HUES64 (cell line): Measurements from ENCODE around the gene MAPK14. TPM values are rescaled to one million over a fixed set of nuclear protein-coding genes. Genes with fewer than 3 reads are reported as not detected.
A peak's percentile ranks its signal among the peaks of the same experiment; 100 is the strongest.
"Not testable (repeated sequence)": the region's sequence is repeated elsewhere in the genome, so short reads cannot be mapped to it uniquely, and the experiment has no call there.

Experiments used
- H3K27ac ChIP-seq: 2 replicates; pipeline ENCODE4 v1.7.0; 2013; ENCODE audit warnings: low read depth, low read length, inconsistent platforms
- H3K27me3 ChIP-seq: 2 replicates; pipeline ENCODE4 v1.6.1; 2013; ENCODE audit warnings: mild to moderate bottlenecking, low read length; ENCODE audit not compliant: insufficient read depth
- H3K36me3 ChIP-seq: 2 replicates; pipeline ENCODE4 v1.6.1; 2013; ENCODE audit warnings: mild to moderate bottlenecking, low read length; ENCODE audit not compliant: insufficient read depth
- H3K4me1 ChIP-seq: 2 replicates; pipeline ENCODE4 v1.6.1; 2013; ENCODE audit warnings: mild to moderate bottlenecking, low read length, moderate library complexity; ENCODE audit not compliant: insufficient read depth
- H3K4me3 ChIP-seq: 2 replicates; pipeline ENCODE4 v1.5.1; 2013; ENCODE audit warnings: mild to moderate bottlenecking, low read length, moderate library complexity
- H3K9ac ChIP-seq: 2 replicates; pipeline ENCODE4 v1.6.1; 2013; ENCODE audit warnings: mild to moderate bottlenecking, low read depth, low read length
- H3K9me3 ChIP-seq: 2 replicates; pipeline ENCODE4 v1.6.1; 2013; ENCODE audit warnings: low read depth, low read length; ENCODE audit not compliant: insufficient read depth
- WGBS: fragments of 150-250, 120-280 bp; methylation state at CpG from one replicate; pipeline ENCODE4 v1.1.7; 2013; ENCODE audit warnings: missing lambda C conversion rate; 5-methylcytosine and 5-hydroxymethylcytosine counted together
- polyA plus RNA-seq, 2 experiments: library from polyadenylated mRNA; stranded (reverse); fragments of 50-300 nt; gene quantifications; one replicate each; pipeline ENCODE4 v1.2.3, GENCODE V29; 2013

MAPK14 gene
- polyA plus RNA-seq (2013, experiment 1 of 2), result 21.9 TPM
- polyA plus RNA-seq (2013, experiment 2 of 2), result 27.1 TPM

DNA sequence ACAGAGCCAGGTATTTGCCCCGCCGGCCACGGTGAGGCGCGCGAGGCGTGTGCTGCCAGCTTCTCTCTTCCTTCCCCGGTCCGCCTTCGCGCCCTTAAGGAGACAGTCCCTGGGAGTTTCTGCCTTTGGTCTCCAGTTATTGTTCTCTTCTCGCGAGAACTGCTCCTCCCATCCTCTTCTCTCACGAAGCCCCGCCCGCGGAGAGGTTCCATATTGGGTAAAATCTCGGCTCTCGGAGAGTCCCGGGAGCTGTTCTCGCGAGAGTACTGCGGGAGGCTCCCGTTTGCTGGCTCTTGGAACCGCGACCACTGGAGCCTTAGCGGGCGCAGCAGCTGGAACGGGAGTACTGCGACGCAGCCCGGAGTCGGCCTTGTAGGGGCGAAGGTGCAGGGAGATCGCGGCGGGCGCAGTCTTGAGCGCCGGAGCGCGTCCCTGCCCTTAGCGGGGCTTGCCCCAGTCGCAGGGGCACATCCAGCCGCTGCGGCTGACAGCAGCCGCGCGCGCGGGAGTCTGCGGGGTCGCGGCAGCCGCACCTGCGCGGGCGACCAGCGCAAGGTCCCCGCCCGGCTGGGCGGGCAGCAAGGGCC, at the start of gene MAPK14:
Gene MAPK14, plus strand, starts transcription at position 308 of the 587 bp plus-strand sequence. CDS start 350 bp downstream, outside the sequence.
- under 1% methylated on average over 62 of the region's 62 CpGs for WGBS
- peak within 1 kb of the TSS; percentile 84 for H3K27ac ChIP-seq

DNA sequence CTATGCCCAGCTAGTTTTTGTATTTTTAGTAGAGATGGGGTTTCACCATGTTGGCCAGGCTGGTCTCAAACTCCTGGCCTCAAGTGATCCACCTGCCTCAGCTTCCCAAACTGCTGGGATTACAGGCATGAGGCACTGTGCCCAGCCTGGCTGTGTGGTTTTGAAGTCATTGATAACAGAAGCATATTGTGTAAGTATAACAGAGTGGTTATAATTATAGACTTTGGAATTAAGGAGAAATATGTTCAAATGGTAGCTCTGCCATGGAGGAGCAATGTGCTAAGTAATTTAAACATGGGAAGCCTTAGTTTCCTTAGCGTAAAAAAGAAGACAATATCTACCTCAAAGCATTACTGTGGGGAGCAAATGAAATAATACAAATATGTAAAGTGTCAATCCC, 47.5 kb upstream of the MAPK14 start:
- not testable (repeated sequence) for H3K4me1 ChIP-seq, H3K27me3 ChIP-seq, H3K9ac ChIP-seq, H3K36me3 ChIP-seq, H3K4me3 ChIP-seq, H3K27ac ChIP-seq, H3K9me3 ChIP-seq
- WGBS, result no CpG with 5 or more reads among the region's 1 CpG

More for the DNA sequence above, at the start of gene MAPK14:
- Histone ChIP-seq H3K36me3 (no peaks in the 10 kb centered on the region), H3K27me3 (peaks cover 8% of the 10 kb centered on the region; the same call in 1 of the 2 replicates), H3K9ac (peak within 1 kb of the TSS; percentile 95), H3K4me3 (peak within 1 kb of the TSS; percentile 96), H3K9me3 (no peaks in the 10 kb centered on the region), H3K4me1 (peaks cover 37% of the 10 kb centered on the region)

DNA sequence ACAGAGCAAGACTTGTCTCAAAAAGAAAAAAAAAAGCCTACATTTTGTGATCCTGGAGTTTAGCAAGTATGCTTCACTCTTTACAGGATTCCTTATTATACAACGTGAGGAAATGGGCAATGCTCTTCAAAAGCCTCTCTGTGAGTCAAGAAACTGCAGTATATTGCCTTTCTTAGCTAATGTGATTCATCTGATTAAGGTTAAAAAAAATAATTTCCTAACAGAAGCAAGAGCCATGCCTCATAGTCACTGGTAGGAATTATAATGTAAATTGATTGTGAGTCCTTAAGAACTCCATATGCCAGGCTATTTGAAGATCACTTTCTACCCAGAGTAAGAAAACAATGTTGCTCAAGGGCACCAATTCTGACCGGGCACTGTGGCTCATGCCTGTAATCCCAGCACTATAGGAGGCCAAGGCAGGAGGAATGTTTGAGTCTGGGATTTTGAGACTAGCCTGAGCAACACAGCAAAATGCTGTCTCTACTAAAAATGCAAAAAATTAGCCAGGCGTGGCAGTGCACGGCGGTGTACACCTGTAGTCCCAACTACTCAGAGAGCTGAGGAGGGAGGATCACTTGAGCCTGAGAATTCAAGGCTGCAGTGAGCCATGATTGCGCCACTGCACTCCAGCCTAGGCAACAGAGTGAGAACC, 46.5 kb upstream of the MAPK14 start:
- Histone ChIP-seq H3K9ac (no peak overlapping the region), H3K36me3 (no peaks in the 10 kb centered on the region), H3K4me1 (peaks cover 11% of the 10 kb centered on the region), H3K27ac (no peak overlapping the region), H3K4me3 (no peak overlapping the region), H3K9me3 (no peaks in the 10 kb centered on the region), H3K27me3 (no peaks in the 10 kb centered on the region)
- 87% methylated on average over 5 of the region's 6 CpGs for WGBS

DNA sequence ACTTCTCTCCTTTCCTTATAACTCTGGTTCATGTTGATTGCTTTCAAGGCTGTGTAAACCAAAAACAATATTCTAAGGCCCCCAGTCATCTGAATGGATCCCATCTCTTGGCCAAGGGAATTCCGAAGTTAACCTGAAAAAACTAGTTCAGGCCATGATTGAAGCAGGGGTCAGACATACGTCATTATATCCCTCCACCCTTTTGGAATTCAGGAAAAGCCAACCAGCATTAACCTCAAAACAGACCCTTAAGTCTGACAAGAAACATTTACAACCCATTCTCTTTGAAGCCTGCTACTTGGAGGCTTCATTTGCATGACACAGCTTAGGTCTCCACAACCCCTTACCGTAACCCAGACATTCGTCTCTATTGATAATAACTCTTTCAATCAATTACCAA, 42.9 kb upstream of the MAPK14 start:
- Histone ChIP-seq H3K9ac (no peak overlapping the region), H3K9me3 (no peaks in the 10 kb centered on the region), H3K4me3 (no peak overlapping the region), H3K4me1 (peaks cover 11% of the 10 kb centered on the region), H3K27ac (no peak overlapping the region), H3K36me3 (no peaks in the 10 kb centered on the region), H3K27me3 (no peaks in the 10 kb centered on the region)
- 22% methylated on average over 4 of the region's 4 CpGs for WGBS

DNA sequence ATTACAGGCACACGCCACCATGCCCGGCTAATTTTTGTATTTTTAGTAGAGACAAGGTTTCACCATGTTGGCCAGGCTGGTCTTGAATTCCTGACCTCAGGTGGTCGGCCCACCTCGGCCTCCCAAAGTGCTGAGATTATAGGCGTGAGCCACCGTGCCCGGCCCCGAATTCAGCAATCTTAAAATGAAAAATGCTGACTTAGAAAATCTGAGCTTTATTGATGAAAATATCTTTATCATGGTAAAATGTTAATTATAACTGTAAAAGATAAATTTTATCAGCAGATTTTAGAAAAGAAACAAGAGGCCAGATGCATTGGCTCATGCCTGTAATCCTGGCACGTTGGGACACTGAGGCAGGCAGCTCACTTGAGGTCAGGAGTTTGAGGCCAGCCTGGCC, 39.6 kb upstream of the MAPK14 start:
- WGBS, result 92% methylated on average over 9 of the region's 9 CpGs
- H3K9me3 ChIP-seq, H3K9ac ChIP-seq: not testable (repeated sequence)

DNA sequence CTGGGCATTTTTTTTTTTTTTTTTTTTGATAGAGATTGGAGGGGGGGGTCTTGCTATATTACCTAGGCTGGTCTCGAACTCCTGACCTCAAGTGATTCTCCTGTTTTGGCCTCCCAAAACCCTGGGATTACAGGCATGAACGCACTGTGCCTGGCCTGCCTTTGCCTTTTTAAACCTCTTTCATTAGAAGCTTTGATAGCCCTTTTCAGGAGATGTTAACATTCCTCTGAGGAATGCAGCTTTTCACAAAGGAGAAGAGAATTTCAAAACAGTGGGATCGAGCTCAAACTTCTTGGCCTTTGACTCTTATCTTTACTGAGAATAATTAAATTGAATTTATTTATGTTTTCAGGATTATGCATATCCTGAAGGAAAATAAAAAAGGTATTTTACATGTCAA, 34.5 kb upstream of the MAPK14 start:
- Histone ChIP-seq H3K9ac (no peak overlapping the region), H3K36me3 (no peaks in the 10 kb centered on the region), H3K4me3 (no peak overlapping the region), H3K27ac (no peak overlapping the region), H3K27me3 (no peaks in the 10 kb centered on the region), H3K4me1 (0 out of 2 replicates have a peak, but pooled peaks cover 4% of the 10 kb centered on the region), H3K9me3 (no peaks in the 10 kb centered on the region)
- 81% methylated on average over 3 of the region's 3 CpGs for WGBS

More for the DNA sequence above, 39.6 kb upstream of the MAPK14 start:
- peaks cover 11% of the 10 kb centered on the region for H3K4me1 ChIP-seq
- not testable (repeated sequence) for H3K4me3 ChIP-seq, H3K27me3 ChIP-seq, H3K27ac ChIP-seq, H3K36me3 ChIP-seq

DNA sequence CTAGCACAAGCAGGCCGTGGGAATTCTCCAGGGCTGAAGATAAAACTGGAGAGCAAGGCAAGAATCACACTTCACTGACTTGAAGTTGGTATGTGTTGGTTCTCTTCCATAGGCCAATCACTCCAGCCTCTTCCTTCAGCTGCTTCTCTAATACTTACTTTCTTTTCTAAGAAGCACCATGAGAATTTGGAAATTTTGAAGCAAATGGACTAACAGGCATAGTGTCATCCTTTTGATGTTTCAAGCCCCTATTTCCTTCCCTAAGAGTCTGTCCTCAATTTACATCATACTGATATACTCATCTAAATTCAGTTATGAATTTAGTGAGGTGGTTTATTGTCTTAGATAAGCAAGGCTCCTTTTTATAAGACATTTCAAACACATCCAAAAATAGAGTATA, 27.2 kb upstream of the MAPK14 start:
- H3K9me3 ChIP-seq, result no peaks in the 10 kb centered on the region
- no peaks in the 10 kb centered on the region for H3K4me1 ChIP-seq
- H3K27ac ChIP-seq, result no peak overlapping the region
- no peak overlapping the region for H3K9ac ChIP-seq
- no peak overlapping the region for H3K4me3 ChIP-seq
- no peaks in the 10 kb centered on the region for H3K27me3 ChIP-seq
- no peaks in the 10 kb centered on the region for H3K36me3 ChIP-seq
- 87% methylated on average over 1 of the region's 1 CpG for WGBS

DNA sequence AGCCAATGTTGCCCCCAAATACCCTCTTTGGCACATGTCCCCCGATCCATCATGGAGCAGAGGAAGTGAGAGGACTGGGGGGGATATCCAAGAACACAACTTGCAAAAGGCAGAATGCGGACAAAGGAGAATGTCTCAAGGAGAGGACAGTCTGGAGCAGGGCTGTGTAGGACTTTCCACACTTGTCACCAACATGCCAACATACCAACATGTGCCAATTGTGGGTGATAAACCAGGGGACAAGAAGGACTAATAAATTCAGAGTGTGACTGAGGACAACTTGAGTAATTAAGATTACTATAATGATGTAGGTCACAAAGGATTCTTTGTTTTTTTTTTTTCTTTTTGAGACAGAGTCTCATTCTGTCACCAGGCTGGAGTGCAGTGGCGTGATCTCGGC, 11.9 kb upstream of the MAPK14 start:
- H3K9ac ChIP-seq, result no peak overlapping the region
- H3K36me3 ChIP-seq, result no peaks in the 10 kb centered on the region
- H3K4me1 ChIP-seq, result no peaks in the 10 kb centered on the region
- WGBS, result 93% methylated on average over 4 of the region's 4 CpGs
- no peak overlapping the region for H3K27ac ChIP-seq
- H3K27me3 ChIP-seq, result no peaks in the 10 kb centered on the region
- H3K4me3 ChIP-seq, result no peak overlapping the region
- no peaks in the 10 kb centered on the region for H3K9me3 ChIP-seq

DNA sequence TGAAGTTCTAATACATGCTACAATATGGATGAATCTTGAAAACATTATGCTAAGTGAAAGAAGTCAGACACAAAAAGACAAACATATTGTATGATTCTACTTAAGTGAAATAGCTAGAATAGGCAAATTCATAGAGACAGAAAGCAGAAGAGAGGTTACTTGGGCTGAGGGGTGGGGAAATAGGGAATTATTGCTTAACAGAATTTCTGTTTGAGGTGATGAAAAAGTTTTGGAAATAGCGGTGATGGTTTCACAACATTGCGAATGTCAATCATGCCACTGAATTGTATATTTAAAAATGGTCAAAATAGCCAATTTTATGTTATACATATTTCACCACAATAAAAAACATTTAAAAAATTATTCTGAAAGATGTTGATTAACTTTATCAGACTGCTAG, 9.3 kb upstream of the MAPK14 start:
- no peaks in the 10 kb centered on the region for H3K36me3 ChIP-seq
- H3K4me1 ChIP-seq, result no peaks in the 10 kb centered on the region
- no peaks in the 10 kb centered on the region for H3K9me3 ChIP-seq
- H3K9ac ChIP-seq, result no peak overlapping the region
- no peaks in the 10 kb centered on the region for H3K27me3 ChIP-seq
- H3K27ac ChIP-seq, result no peak overlapping the region
- 92% methylated on average over 2 of the region's 2 CpGs for WGBS
- no peak overlapping the region for H3K4me3 ChIP-seq

DNA sequence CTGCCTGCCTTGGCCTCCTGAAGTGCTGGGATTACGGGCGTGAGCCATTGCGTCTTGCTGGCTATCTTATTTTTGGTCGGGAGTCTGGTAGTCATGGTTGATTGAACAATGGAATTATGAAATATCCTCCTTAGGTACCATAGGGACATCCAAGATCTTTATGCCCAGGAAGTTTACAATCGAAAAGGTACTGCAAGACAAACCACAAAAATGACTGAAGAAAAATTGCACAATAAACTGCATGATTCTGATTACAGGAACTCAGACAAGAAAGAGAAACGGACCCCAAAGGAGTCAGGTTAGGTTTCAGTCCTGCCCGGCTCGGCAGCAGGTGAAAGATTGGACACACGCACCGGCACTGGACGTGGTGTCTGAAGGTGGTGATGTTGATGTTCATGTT, 8.4 kb upstream of the MAPK14 start:
- Histone ChIP-seq H3K9me3 (no peaks in the 10 kb centered on the region), H3K9ac (no peak overlapping the region), H3K27ac (no peak overlapping the region), H3K27me3 (no peaks in the 10 kb centered on the region; the same call in 1 of the 2 replicates), H3K4me1 (peaks cover 7% of the 10 kb centered on the region; the same call in 1 of the 2 replicates), H3K36me3 (no peaks in the 10 kb centered on the region), H3K4me3 (no peak overlapping the region)
- WGBS, result 97% methylated on average over 11 of the region's 11 CpGs

DNA sequence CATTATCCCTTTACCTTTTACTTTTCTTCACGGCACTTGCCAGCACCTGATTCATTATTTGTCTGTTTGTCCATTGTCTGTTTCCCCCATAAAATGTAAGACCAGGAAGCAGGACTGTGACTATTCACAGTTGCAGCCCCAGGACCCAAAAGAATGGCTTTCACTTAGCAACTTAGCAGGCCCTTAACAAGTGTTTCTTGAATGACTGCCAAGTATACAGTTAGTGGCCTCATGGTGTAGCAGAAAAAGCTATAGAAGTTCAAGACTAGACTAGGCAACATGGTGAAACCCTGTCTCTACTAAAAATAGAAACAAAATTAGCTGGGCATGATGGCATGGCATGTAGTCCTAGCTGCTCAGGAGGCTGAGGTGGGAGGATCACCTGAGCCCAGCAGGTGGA, 7.5 kb upstream of the MAPK14 start:
- H3K9ac ChIP-seq, result no peak overlapping the region
- no peaks in the 10 kb centered on the region for H3K36me3 ChIP-seq
- peaks cover 14% of the 10 kb centered on the region for H3K4me1 ChIP-seq
- 57% methylated on average over 1 of the region's 1 CpG for WGBS
- H3K27me3 ChIP-seq, result peaks cover 7% of the 10 kb centered on the region; the same call in 1 of the 2 replicates
- no peaks in the 10 kb centered on the region for H3K9me3 ChIP-seq
- H3K27ac ChIP-seq, result no peak overlapping the region
- H3K4me3 ChIP-seq, result no peak overlapping the region
